GM21723 (cell line): ENCODE measurements around the gene HAUS7.

Source experiments
- ATAC-seq: cut with Tn5 transposase; IDR thresholded peaks from one replicate; pipeline ENCODE4 v1.9.1; 2021; ENCODE audit warnings: mild to moderate bottlenecking, moderate library complexity; ENCODE audit not compliant: unreplicated experiment

Gene HAUS7

GRCh38 chrX:153477901-153478300 is 7.5 kb upstream of the HAUS7 start:
- no peak for ATAC-seq

- ATAC-seq, result no peak
Measured at GRCh38 chrX:153477364-153477857, 7.0 kb upstream of the HAUS7 start.

- ATAC-seq, result no peak
Measured at GRCh38 chrX:153476666-153477363, 6.4 kb upstream of the HAUS7 start.

- ATAC-seq, result no peak
Measured at GRCh38 chrX:153475751-153476281, 5.4 kb upstream of the HAUS7 start.

- no peak for ATAC-seq
Measured at GRCh38 chrX:153475271-153475670, 4.9 kb upstream of the HAUS7 start.

GRCh38 chrX:153474718-153475117 is 4.3 kb upstream of the HAUS7 start:
- no peak for ATAC-seq

- ATAC-seq, result no peak
Measured at GRCh38 chrX:153474266-153474665, 3.9 kb upstream of the HAUS7 start.

GRCh38 chrX:153473126-153473525 is 2.8 kb upstream of the HAUS7 start:
- no peak for ATAC-seq

GRCh38 chrX:153471663-153472280 is 1.4 kb upstream of the HAUS7 start:
- no peak for ATAC-seq

- peak; percentile 47 for ATAC-seq
Measured at GRCh38 chrX:153469811-153470410, 465 bp downstream of the HAUS7 start.

GRCh38 chrX:153468008-153468580 is 2.3 kb downstream of the HAUS7 start:
- ATAC-seq, result no peak

GRCh38 chrX:153465691-153466380 is 4.5 kb downstream of the HAUS7 start:
- no peak for ATAC-seq

GRCh38 chrX:153464116-153464515 is 6.3 kb downstream of the HAUS7 start:
- ATAC-seq, result no peak

GRCh38 chrX:153463556-153463955 is 6.8 kb downstream of the HAUS7 start:
- ATAC-seq, result no peak

GRCh38 chrX:153463031-153463430 is 7.3 kb downstream of the HAUS7 start:
- no peak for ATAC-seq

- ATAC-seq, result no peak
Measured at GRCh38 chrX:153462291-153462690, 8.1 kb downstream of the HAUS7 start.

- no peak for ATAC-seq
Measured at GRCh38 chrX:153460826-153461225, 9.6 kb downstream of the HAUS7 start.

- ATAC-seq, result no peak
Measured at GRCh38 chrX:153459986-153460385, 10.4 kb downstream of the HAUS7 start.

GRCh38 chrX:153458476-153458875 is 11.9 kb downstream of the HAUS7 start:
- no peak for ATAC-seq

GRCh38 chrX:153457827-153458466 is 12.4 kb downstream of the HAUS7 start:
- no peak for ATAC-seq
